ENCODE data around the gene HEBP1.

Gene HEBP1

GRCh38 chr12:13024531-13024916 is 24.5 kb upstream of the HEBP1 start:
- H3K9me3 ChIP-seq (ENCODE audit: control insufficient read depth in 1 of 2, low read length in 2 of 2) = no peaks in the 10 kb centered on the region
- no peaks in the 10 kb centered on the region for H3K27me3 ChIP-seq (ENCODE audit: control insufficient read depth in 1 of 2, insufficient read depth in 2 of 2, low read length in 2 of 2)
- no peak overlapping the region for H3K27ac ChIP-seq (ENCODE audit: low read depth, low read length)
- H3K4me1 ChIP-seq (ENCODE audit: control insufficient read depth in 1 of 2, insufficient read depth in 2 of 2, low read length in 2 of 2) = no peaks in the 10 kb centered on the region
- H3K36me3 ChIP-seq (ENCODE audit: control insufficient read depth in 1 of 2, insufficient read depth in 2 of 2, low read length in 2 of 2) = no peaks in the 10 kb centered on the region
- H3K4me3 ChIP-seq (ENCODE audit: low read depth in 1 of 2, low read length in 2 of 2) = no peak overlapping the region
- H3K9ac ChIP-seq (ENCODE audit: low read depth in 1 of 2, low read length in 2 of 2) = no peak overlapping the region

DNA sequence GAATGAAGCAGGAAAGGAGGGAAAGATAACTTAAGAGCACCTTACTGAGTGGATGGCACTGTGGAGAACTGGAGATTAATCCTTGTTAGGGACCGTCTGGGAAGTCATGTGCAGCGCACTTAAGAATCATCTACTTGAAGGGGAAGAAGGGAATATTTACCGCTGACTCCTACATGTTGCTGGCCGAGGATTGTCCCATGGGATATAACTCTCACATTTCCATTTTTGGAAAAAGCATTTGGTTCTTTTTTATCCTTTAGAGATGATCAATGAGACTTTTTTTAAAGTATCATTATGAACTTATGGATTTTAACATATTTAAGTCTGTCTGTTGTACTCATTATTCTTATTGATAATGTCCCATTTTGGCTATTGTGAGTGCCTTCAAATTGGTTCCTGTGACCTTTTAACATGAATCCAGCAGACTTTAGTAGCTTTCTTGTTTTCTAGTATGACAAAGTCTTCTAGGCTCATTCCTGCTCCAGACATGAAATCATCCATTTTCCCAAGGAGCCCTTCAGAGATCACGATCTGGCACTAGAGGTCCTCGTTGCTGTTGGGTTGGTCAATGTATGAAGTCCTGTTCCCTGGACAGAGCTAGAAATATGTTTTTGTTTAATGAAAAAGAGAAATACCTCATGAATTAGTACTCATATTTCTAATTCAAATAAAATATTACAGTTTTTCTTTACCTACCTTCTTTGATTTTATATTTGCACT is 23.9 kb upstream of the HEBP1 start:
- Histone ChIP-seq H3K9me3 (ENCODE audit: control insufficient read depth in 1 of 2, low read length in 2 of 2) (no peaks in the 10 kb centered on the region), H3K36me3 (ENCODE audit: control insufficient read depth in 1 of 2, insufficient read depth in 2 of 2, low read length in 2 of 2) (no peaks in the 10 kb centered on the region), H3K27me3 (ENCODE audit: control insufficient read depth in 1 of 2, insufficient read depth in 2 of 2, low read length in 2 of 2) (no peaks in the 10 kb centered on the region), H3K9ac (ENCODE audit: low read depth in 1 of 2, low read length in 2 of 2) (no peak overlapping the region), H3K27ac (ENCODE audit: low read depth, low read length) (no peak overlapping the region), H3K4me3 (ENCODE audit: low read depth in 1 of 2, low read length in 2 of 2) (no peak overlapping the region), H3K4me1 (ENCODE audit: control insufficient read depth in 1 of 2, insufficient read depth in 2 of 2, low read length in 2 of 2) (no peaks in the 10 kb centered on the region)

- Histone ChIP-seq H3K27me3 (ENCODE audit: control insufficient read depth in 1 of 2, insufficient read depth in 2 of 2, low read length in 2 of 2) (no peaks in the 10 kb centered on the region), H3K27ac (ENCODE audit: low read depth, low read length) (no peak overlapping the region), H3K4me3 (ENCODE audit: low read depth in 1 of 2, low read length in 2 of 2) (no peak overlapping the region), H3K9ac (ENCODE audit: low read depth in 1 of 2, low read length in 2 of 2) (no peak overlapping the region), H3K36me3 (ENCODE audit: control insufficient read depth in 1 of 2, insufficient read depth in 2 of 2, low read length in 2 of 2) (no peaks in the 10 kb centered on the region), H3K4me1 (ENCODE audit: control insufficient read depth in 1 of 2, insufficient read depth in 2 of 2, low read length in 2 of 2) (no peaks in the 10 kb centered on the region), H3K9me3 (ENCODE audit: control insufficient read depth in 1 of 2, low read length in 2 of 2) (no peaks in the 10 kb centered on the region)
Measured at GRCh38 chr12:13022851-13023271, 22.8 kb upstream of the HEBP1 start.

- H3K9me3 ChIP-seq (ENCODE audit: control insufficient read depth in 1 of 2, low read length in 2 of 2) = no peaks in the 10 kb centered on the region
- no peak overlapping the region for H3K9ac ChIP-seq (ENCODE audit: low read depth in 1 of 2, low read length in 2 of 2)
- H3K36me3 ChIP-seq (ENCODE audit: control insufficient read depth in 1 of 2, insufficient read depth in 2 of 2, low read length in 2 of 2) = no peaks in the 10 kb centered on the region
- no peaks in the 10 kb centered on the region for H3K27me3 ChIP-seq (ENCODE audit: control insufficient read depth in 1 of 2, insufficient read depth in 2 of 2, low read length in 2 of 2)
- H3K4me3 ChIP-seq (ENCODE audit: low read depth in 1 of 2, low read length in 2 of 2) = no peak overlapping the region
- no peaks in the 10 kb centered on the region for H3K4me1 ChIP-seq (ENCODE audit: control insufficient read depth in 1 of 2, insufficient read depth in 2 of 2, low read length in 2 of 2)
- no peak overlapping the region for H3K27ac ChIP-seq (ENCODE audit: low read depth, low read length)
Measured at GRCh38 chr12:13011098-13011497, 11.0 kb upstream of the HEBP1 start.

- no peak overlapping the region for H3K4me3 ChIP-seq (ENCODE audit: low read depth in 1 of 2, low read length in 2 of 2)
- H3K36me3 ChIP-seq (ENCODE audit: control insufficient read depth in 1 of 2, insufficient read depth in 2 of 2, low read length in 2 of 2) = no peaks in the 10 kb centered on the region
- no peaks in the 10 kb centered on the region for H3K9me3 ChIP-seq (ENCODE audit: control insufficient read depth in 1 of 2, low read length in 2 of 2)
- no peak overlapping the region for H3K9ac ChIP-seq (ENCODE audit: low read depth in 1 of 2, low read length in 2 of 2)
- H3K27me3 ChIP-seq (ENCODE audit: control insufficient read depth in 1 of 2, insufficient read depth in 2 of 2, low read length in 2 of 2) = no peaks in the 10 kb centered on the region
- peaks cover 0 to 5% of the 10 kb centered on the region in 2 donors for H3K4me1 ChIP-seq (ENCODE audit: control insufficient read depth in 1 of 2, insufficient read depth in 2 of 2, low read length in 2 of 2)
- H3K27ac ChIP-seq (ENCODE audit: low read depth, low read length) = no peak overlapping the region
Measured at GRCh38 chr12:13008741-13009380, 8.8 kb upstream of the HEBP1 start.

GRCh38 chr12:13007496-13008233 is 7.6 kb upstream of the HEBP1 start:
- H3K9me3 ChIP-seq (ENCODE audit: control insufficient read depth in 1 of 2, low read length in 2 of 2) = no peaks in the 10 kb centered on the region
- H3K27ac ChIP-seq (ENCODE audit: low read depth, low read length) = no peak overlapping the region
- peaks cover 0 to 5% of the 10 kb centered on the region in 2 donors for H3K4me1 ChIP-seq (ENCODE audit: control insufficient read depth in 1 of 2, insufficient read depth in 2 of 2, low read length in 2 of 2)
- no peak overlapping the region for H3K4me3 ChIP-seq (ENCODE audit: low read depth in 1 of 2, low read length in 2 of 2)
- H3K36me3 ChIP-seq (ENCODE audit: control insufficient read depth in 1 of 2, insufficient read depth in 2 of 2, low read length in 2 of 2) = no peaks in the 10 kb centered on the region
- H3K9ac ChIP-seq (ENCODE audit: low read depth in 1 of 2, low read length in 2 of 2) = no peak overlapping the region
- no peaks in the 10 kb centered on the region for H3K27me3 ChIP-seq (ENCODE audit: control insufficient read depth in 1 of 2, insufficient read depth in 2 of 2, low read length in 2 of 2)

GRCh38 chr12:13005649-13006048 is 5.6 kb upstream of the HEBP1 start:
- H3K9me3 ChIP-seq (ENCODE audit: control insufficient read depth in 1 of 2, low read length in 2 of 2) = no peaks in the 10 kb centered on the region
- H3K4me3 ChIP-seq (ENCODE audit: low read depth in 1 of 2, low read length in 2 of 2) = no peak overlapping the region

DNA sequence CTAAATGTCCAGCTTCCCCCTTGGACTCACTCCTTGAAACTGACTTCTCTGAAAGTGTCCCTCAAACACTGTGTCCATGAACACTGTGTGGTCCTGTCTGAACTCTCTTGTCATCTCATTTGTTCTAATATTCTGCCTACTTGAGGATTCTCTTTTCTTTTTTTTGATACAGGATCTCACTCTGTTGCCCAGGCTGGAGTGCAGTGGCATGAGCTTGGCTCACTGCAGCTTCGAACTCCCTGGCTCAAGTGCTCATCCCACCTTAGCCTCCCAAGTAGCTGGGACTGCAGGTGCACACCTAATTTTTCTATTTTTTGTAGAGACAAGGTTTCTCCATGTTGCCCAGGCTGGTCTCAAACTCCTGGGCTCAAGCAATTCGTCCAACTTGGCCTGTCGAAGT is 4.9 kb upstream of the HEBP1 start:
- no peaks in the 10 kb centered on the region for H3K27me3 ChIP-seq (ENCODE audit: control insufficient read depth in 1 of 2, insufficient read depth in 2 of 2, low read length in 2 of 2)

More at GRCh38 chr12:13005649-13006048, 5.6 kb upstream of the HEBP1 start:
- no peak overlapping the region for H3K9ac ChIP-seq (ENCODE audit: low read depth in 1 of 2, low read length in 2 of 2)
- no peaks in the 10 kb centered on the region for H3K27me3 ChIP-seq (ENCODE audit: control insufficient read depth in 1 of 2, insufficient read depth in 2 of 2, low read length in 2 of 2)
- H3K27ac ChIP-seq (ENCODE audit: low read depth, low read length) = no peak overlapping the region
- no peaks in the 10 kb centered on the region for H3K36me3 ChIP-seq (ENCODE audit: control insufficient read depth in 1 of 2, insufficient read depth in 2 of 2, low read length in 2 of 2)
- H3K4me1 ChIP-seq (ENCODE audit: control insufficient read depth in 1 of 2, insufficient read depth in 2 of 2, low read length in 2 of 2) = peaks cover 8 to 15% of the 10 kb centered on the region in 2 donors

DNA sequence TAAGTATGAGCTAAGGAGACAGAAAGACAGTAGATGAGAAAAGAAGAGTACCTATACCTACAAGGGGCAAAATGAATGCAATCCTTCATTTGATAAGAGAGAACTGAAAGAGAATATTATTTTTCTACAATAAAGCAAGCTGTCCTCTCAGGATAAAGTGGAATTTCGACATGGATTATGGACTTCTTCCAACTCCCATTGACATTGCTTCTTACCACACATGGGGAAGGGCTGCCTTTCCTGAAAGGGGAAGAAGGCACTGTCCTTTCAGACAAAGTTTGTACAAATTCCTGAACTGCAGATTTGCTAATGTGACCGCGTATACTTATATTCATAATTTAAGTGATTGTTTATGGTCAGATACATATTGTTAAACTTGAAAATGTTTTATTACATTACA is 4.3 kb upstream of the HEBP1 start:
- Histone ChIP-seq H3K4me3 (ENCODE audit: low read depth in 1 of 2, low read length in 2 of 2) (no peak overlapping the region), H3K36me3 (ENCODE audit: control insufficient read depth in 1 of 2, insufficient read depth in 2 of 2, low read length in 2 of 2) (no peaks in the 10 kb centered on the region), H3K4me1 (ENCODE audit: control insufficient read depth in 1 of 2, insufficient read depth in 2 of 2, low read length in 2 of 2) (peaks cover 11 to 15% of the 10 kb centered on the region in 2 donors), H3K9ac (ENCODE audit: low read depth in 1 of 2, low read length in 2 of 2) (no peak overlapping the region), H3K27ac (ENCODE audit: low read depth, low read length) (no peak overlapping the region), H3K27me3 (ENCODE audit: control insufficient read depth in 1 of 2, insufficient read depth in 2 of 2, low read length in 2 of 2) (no peaks in the 10 kb centered on the region), H3K9me3 (ENCODE audit: control insufficient read depth in 1 of 2, low read length in 2 of 2) (no peaks in the 10 kb centered on the region)

More for the DNA sequence above, 4.9 kb upstream of the HEBP1 start:
- Histone ChIP-seq H3K9ac (ENCODE audit: low read depth in 1 of 2, low read length in 2 of 2) (no peak overlapping the region), H3K27ac (ENCODE audit: low read depth, low read length) (no peak overlapping the region), H3K36me3 (ENCODE audit: control insufficient read depth in 1 of 2, insufficient read depth in 2 of 2, low read length in 2 of 2) (no peaks in the 10 kb centered on the region), H3K4me1 (ENCODE audit: control insufficient read depth in 1 of 2, insufficient read depth in 2 of 2, low read length in 2 of 2) (peaks cover 11 to 15% of the 10 kb centered on the region in 2 donors), H3K9me3 (ENCODE audit: control insufficient read depth in 1 of 2, low read length in 2 of 2) (no peaks in the 10 kb centered on the region), H3K4me3 (ENCODE audit: low read depth in 1 of 2, low read length in 2 of 2) (no peak overlapping the region)
